Suprapubic skin (tissue), 3 donors: ENCODE results near the gene ACSM2A.
"Not testable (repeated sequence)": the region's sequence is repeated elsewhere in the genome, so short reads cannot be mapped to it uniquely, and the experiment has no call there.

Experiments used
- CTCF ChIP-seq, 2 donors: fragments of 200-600 bp in 1 of 2; fragments of 450-650 bp in 1 of 2; sonication (generic) in 1 of 2; IDR thresholded peaks; one replicate each; pipeline ENCODE4 v1.5.1; 2016 to 2019; ENCODE audit warnings: antibody characterized with exemption in 2 of 2, mild to moderate bottlenecking in 1 of 2, moderate library complexity in 1 of 2
- POLR2A ChIP-seq, 2 donors: fragments of 450-650 bp; IDR thresholded peaks; one replicate each; pipeline ENCODE4 v1.6.1; 2017; ENCODE audit warnings: antibody characterized with exemption in 2 of 2, mild to moderate bottlenecking in 2 of 2, moderate library complexity in 2 of 2

DNA sequence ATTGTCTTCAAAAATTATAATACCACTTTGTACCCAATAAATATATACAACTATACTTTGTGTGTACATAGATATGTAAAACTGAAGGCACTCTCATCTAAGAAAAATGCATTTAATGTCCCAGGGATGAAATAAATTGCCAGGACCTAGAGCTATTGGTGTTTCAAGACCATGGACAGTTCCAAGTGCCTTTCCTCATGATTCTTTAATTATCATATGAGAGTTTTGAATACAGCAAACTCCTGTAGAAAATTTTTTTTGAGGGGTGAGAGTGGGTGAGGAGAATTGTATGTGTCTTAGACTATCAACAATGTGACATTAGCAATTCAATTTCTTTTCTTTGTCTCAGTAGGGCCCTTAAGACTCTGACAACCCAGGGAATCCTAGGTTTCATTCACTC lies 17.6 kb downstream of the ACSM2A start:
- TF ChIP-seq CTCF, POLR2A (IDR thresholded peaks at IDR 0.05): not testable (repeated sequence)
